HT-29 (cell line): ENCODE measurements around the gene DLD. TPM values are rescaled to one million over a fixed set of nuclear protein-coding genes. Genes with fewer than 3 reads are reported as not detected.

Source experiments
- DNase-seq: peaks from one replicate; pipeline ENCODE4 v3.0.0-alpha.2; 2015; ENCODE audit warnings: low spot score
- total RNA-seq: library from RNA; depleted of rRNA; stranded (reverse); fragments of >200 nt; shearing (Covaris generic); gene quantifications from 2 replicates; pipeline ENCODE4 v1.2.3, GENCODE V29; 2014; rRNA removed

DLD gene
- total RNA-seq, 1 experiment from 2014 or later, result 36.0 TPM

- no peak for DNase-seq
Observed at GRCh38 chr7:107968449-107968848, 77.5 kb downstream of the DLD start.

GRCh38 chr7:107969856-107970255 lies 78.9 kb downstream of the DLD start:
- DNase-seq, result no peak

Other genes starting within 250 kb of the DLD start
- gene SLC26A4, start 230.4 kb upstream of the DLD start, total RNA-seq, result not detected in 2 replicates
- gene CBLL1, start 147.0 kb upstream of the DLD start, total RNA-seq, result 13.1 and 14.3 TPM in 2 replicates
- gene SLC26A3, start 88.0 kb upstream of the DLD start, total RNA-seq, result not detected in 2 replicates
- 29.4 and 46.6 TPM in 2 replicates for gene LAMB1, start 112.0 kb downstream of the DLD start, total RNA-seq
- gene LAMB4, start 239.2 kb downstream of the DLD start, total RNA-seq, result 0.03 TPM in 1 of 2 replicates, not detected in the other